GM21786 (cell line): ENCODE data around the gene TMPRSS11A.
A peak's percentile ranks its signal among the peaks of the same experiment; 100 is the strongest.

ENCODE experiments used
- ATAC-seq: cut with Tn5 transposase; IDR thresholded peaks from one replicate; pipeline ENCODE4 v1.9.1; 2021; ENCODE audit not compliant: unreplicated experiment

Gene TMPRSS11A

DNA sequence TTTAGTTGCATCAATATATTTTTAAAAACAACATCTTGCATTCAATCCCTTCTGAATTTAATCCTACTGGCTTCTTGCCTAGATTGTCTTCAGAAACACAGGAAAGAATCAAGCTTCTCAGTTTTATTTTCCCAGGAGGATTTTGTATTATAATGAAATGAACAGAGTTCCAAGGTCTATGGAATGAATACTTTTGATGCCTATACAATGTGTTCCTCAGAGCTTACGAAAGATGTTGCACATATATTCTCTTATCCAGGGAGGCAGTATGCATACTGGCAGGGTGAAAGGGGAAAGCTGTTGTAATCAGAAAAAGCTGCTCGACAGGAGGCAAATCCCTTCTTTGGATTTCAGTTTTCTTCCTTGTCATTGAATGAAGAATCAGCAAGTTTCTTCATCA lies 88.3 kb downstream of the TMPRSS11A start:
- no peak for ATAC-seq

GRCh38 chr4:67873116-67873515 lies 90.2 kb downstream of the TMPRSS11A start:
- no peak for ATAC-seq

DNA sequence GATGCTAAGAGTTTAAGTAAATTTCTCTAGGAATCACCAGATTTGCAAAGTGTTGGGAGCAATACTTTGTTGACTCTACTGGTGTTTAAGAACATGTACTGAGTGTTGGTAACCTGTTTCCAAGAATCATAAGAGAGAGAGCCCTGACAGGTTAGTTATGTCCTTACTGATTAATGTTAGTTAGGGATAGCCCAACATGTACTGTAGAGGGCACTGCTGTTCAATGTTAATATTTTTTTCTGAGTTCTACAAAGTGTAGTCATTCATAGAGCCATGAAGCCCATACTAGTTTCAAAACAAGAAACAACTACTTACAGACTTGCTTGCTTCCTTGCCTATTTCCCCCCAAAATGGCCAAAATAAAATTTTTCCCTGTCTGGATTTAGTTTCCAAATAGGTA lies 91.4 kb downstream of the TMPRSS11A start:
- peak; percentile 94 for ATAC-seq

DNA sequence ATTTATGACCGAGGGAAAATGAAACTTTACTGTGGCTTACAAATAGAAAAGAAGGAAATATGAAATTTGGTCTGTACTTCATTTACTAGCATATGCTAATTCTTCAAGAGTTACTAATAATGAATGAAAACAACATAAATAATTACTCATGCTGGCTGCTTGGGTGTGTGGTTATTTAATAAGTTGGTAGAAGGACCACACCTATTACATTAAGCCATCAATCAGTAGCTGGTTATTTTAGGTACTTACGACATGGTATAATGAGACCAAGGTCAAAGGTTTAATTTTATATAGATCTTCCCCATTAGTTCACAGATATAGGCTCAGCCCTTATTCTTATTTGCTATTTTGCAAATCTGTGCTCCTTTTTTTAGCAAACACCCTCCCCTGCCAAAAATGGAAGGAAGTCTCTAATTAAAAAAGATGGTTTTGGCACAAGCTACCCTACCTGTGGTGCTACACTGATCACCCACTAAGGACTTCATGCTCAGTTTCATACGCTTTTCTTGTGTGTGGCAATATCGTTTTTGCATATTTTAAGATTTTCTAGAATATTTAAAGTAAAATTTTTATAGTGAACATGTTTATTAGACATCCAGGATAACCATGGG lies 93.6 kb downstream of the TMPRSS11A start:
- ATAC-seq, result no peak

DNA sequence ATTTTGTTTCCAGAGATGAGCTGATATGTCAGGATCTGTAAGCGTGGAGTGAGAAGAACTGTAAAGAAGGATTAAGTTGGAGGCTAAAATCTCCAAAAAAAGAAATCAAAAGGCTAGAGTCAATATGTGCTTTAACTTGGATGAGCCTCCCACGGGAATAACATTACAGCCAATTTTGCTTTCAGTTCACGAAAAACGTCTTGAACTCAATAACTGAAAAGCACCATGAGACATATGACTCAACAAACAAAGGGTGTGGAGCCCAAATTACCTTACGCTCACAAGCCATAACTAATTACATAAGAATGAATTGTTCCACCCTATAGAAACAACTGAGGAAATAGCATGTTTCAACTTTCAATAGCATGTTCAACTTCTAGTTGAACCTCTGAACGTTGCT lies 101.8 kb downstream of the TMPRSS11A start:
- ATAC-seq, result peak; percentile 43
